ENCODE data around the gene PLA2R1. TPM values are rescaled to one million over a fixed set of nuclear protein-coding genes. Genes with fewer than 3 reads are reported as not detected.
A peak's percentile ranks its signal among the peaks of the same experiment; 100 is the strongest.

PLA2R1 gene
- total and polyA plus RNA-seq, 7 donors: 0.17 to 0.97 (median 0.26) TPM

- WGBS, 3 donors: 80 to 86% (median 82%) methylated on average over 4 of the region's 4 CpGs
- Histone ChIP-seq H3K9me3 (no peaks in the 10 kb centered on the region), H3K27ac (no peak overlapping the region), H3K36me3 (ENCODE audit: insufficient read depth in 1 of 2, low read depth in 1 of 2) (no peaks in the 10 kb centered on the region), H3K4me1 (no peaks in the 10 kb centered on the region), H3K27me3 (ENCODE audit: insufficient read depth in 3 of 3, low read length in 2 of 3) (no peaks in the 10 kb centered on the region), H3K4me3 (no peak overlapping the region)
- no peak for TF ChIP-seq CTCF (IDR thresholded peaks at IDR 0.05)
- intact Hi-C loops (cut with DNase I): no loop called here
- DNase-seq: no peak
- ATAC-seq: no peak
These were observed 15.7 kb upstream of the PLA2R1 start for GRCh38 chr2:160077912-160078810.

DNA sequence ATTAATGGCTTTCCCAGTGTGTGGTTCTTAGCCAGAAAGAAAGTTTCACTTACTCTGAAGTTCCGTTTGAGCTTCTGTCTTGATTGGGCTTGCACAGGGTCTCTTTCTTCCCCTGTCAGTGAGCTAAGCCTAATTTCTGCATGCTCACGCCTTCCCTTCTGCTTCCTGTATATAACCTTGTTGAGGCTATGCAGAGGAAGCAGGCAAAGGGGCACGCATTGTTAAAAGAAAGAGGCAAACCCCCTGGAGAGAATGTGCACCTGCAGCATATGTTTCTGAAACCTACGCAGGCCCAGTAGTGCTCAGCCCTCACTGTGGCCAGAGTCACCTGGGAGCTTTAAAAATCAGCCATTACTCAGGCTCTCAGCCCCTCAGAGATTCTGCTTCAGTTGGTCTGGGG, 14.5 kb upstream of the PLA2R1 start:
- H3K27me3 ChIP-seq (ENCODE audit: insufficient read depth in 3 of 3, low read length in 2 of 3): no peaks in the 10 kb centered on the region
- no peaks in the 10 kb centered on the region for H3K4me1 ChIP-seq
- DNase-seq (no peak), ATAC-seq (no peak)
- TF ChIP-seq CTCF (IDR thresholded peaks at IDR 0.05): no peak
- H3K36me3 ChIP-seq (ENCODE audit: insufficient read depth in 1 of 2, low read depth in 1 of 2): no peaks in the 10 kb centered on the region
- intact Hi-C loops (cut with DNase I): no loop called here
- no peaks in the 10 kb centered on the region for H3K9me3 ChIP-seq
- 69 to 73% (median 71%) methylated on average over 4 of the region's 4 CpGs for WGBS, 3 donors
- H3K4me3 ChIP-seq: no peak overlapping the region
- H3K27ac ChIP-seq: no peak overlapping the region

DNA sequence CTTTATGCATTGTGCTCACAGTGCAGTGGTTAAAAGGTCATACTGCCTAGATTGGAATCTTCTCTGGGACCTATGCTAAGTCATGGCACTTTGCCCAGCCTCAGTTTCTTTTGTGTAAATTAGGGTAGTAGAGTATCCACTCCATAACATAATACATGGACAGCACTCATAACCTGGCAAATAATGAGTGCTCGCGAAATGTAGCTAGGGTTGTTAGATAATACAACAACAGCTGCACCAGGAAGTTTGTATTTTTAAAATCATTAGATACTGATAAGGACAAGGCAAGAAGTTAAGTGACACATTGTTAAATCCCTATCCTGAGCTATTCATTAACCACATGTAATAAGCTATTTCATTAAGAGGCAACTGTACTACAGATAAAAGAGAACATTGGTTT, 13.8 kb upstream of the PLA2R1 start:
- Histone ChIP-seq H3K36me3 (ENCODE audit: insufficient read depth in 1 of 2, low read depth in 1 of 2) (no peaks in the 10 kb centered on the region), H3K9me3 (no peaks in the 10 kb centered on the region), H3K4me1 (no peaks in the 10 kb centered on the region), H3K27ac (no peak overlapping the region), H3K27me3 (ENCODE audit: insufficient read depth in 3 of 3, low read length in 2 of 3) (no peaks in the 10 kb centered on the region), H3K4me3 (no peak overlapping the region)
- TF ChIP-seq CTCF (IDR thresholded peaks at IDR 0.05): no peak
- 70 to 83% (median 81%) methylated on average over 2 of the region's 2 CpGs for WGBS, 3 donors
- ATAC-seq: no peak
- no peak for DNase-seq
- intact Hi-C loops (cut with DNase I): no loop called here

DNA sequence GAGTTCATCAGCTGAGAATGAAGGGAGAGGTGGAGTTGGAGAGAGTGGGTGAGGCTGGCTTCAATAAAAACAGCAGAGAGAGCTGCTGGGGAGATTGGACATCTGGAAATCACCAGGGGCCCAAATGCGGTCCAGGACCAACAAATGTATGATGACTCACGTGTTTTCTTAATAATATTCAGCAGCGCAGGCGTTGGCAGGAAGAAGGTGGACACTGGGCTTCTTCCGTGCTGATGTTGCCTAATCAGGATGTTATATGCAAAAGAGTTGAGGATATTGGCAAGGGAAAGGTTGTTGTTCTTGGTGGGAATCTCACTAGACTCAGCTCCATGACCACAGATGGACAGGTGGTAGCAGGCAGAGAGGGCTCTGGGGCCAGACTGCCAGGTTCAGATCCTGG, 12.8 kb upstream of the PLA2R1 start:
- intact Hi-C loops (cut with DNase I): no loop called here
- no peaks in the 10 kb centered on the region for H3K36me3 ChIP-seq (ENCODE audit: insufficient read depth in 1 of 2, low read depth in 1 of 2)
- no peak overlapping the region for H3K27ac ChIP-seq
- ATAC-seq (peak in 1 of 4 donors; percentile 37), DNase-seq (peak; percentile 19 to 54)
- H3K4me3 ChIP-seq: no peak overlapping the region
- H3K4me1 ChIP-seq: no peaks in the 10 kb centered on the region
- no peaks in the 10 kb centered on the region for H3K27me3 ChIP-seq (ENCODE audit: insufficient read depth in 3 of 3, low read length in 2 of 3)
- 57 to 71% (median 65%) methylated on average over 5 of the region's 5 CpGs for WGBS, 3 donors
- no peaks in the 10 kb centered on the region for H3K9me3 ChIP-seq
- no peak for TF ChIP-seq CTCF (IDR thresholded peaks at IDR 0.05)
